Prostate gland (tissue), 2 donors: ENCODE measurements around the gene GOLIM4. TPM values are rescaled to one million over a fixed set of nuclear protein-coding genes. Genes with fewer than 3 reads are reported as not detected.
A peak's percentile ranks its signal among the peaks of the same experiment; 100 is the strongest.

Experiments used
- DNase-seq: peaks from one replicate; pipeline ENCODE4 v3.0.0-alpha.2; 2019; ENCODE audit warnings: low spot score
- H3K27ac ChIP-seq, 2 donors: fragments of 200-600 bp; sonication (generic); 2 replicates each; pipeline ENCODE4 v1.5.1; 2017 to 2019
- H3K27me3 ChIP-seq: fragments of 200-600 bp; sonication (generic); replicated peaks from 2 replicates; pipeline ENCODE4 v1.5.1; 2019; ENCODE audit not compliant: insufficient read depth
- H3K36me3 ChIP-seq, 2 donors: fragments of 200-600 bp; sonication (generic); 1 replicate in 1 of 2; 2 replicates in 1 of 2; pipeline versions ENCODE4 v1.5.1 to v1.8.1; 2017 to 2019
- H3K4me1 ChIP-seq: fragments of 200-600 bp; sonication (generic); replicated peaks from 2 replicates; pipeline ENCODE4 v1.5.1; 2019
- H3K4me3 ChIP-seq, 2 donors: fragments of 200-600 bp; sonication (generic); 2 replicates each; pipeline ENCODE4 v1.5.1; 2017 to 2019
- H3K9me3 ChIP-seq: fragments of 200-600 bp; sonication (generic); 2 replicates; pipeline ENCODE4 v1.5.1; 2017
- CTCF ChIP-seq, 4 experiments: fragments of 200-600 bp in 2 of 4; fragments of 450-650 bp in 2 of 4; sonication (generic) in 2 of 4; IDR thresholded peaks; 1 replicate in 3 of 4; 2 replicates in 1 of 4; pipeline ENCODE4 v1.5.1; 2016 to 2019; ENCODE audit warnings: antibody characterized with exemption in 4 of 4, mild to moderate bottlenecking in 2 of 4, moderate library complexity in 2 of 4
- POLR2A ChIP-seq: fragments of 450-650 bp; IDR thresholded peaks from one replicate; pipeline ENCODE4 v1.6.1; 2016; ENCODE audit warnings: antibody characterized with exemption, mild to moderate bottlenecking
- POLR2AphosphoS5 ChIP-seq: sonication (generic); formaldehyde crosslinking; IDR thresholded peaks from one replicate; pipeline ENCODE4 v1.6.1; 2017; ENCODE audit warnings: antibody characterized with exemption
- WGBS: methylation state at CpG from one replicate; pipeline ENCODE4 v1.1.5; 2018; 5-methylcytosine and 5-hydroxymethylcytosine counted together
- intact Hi-C: fragments of 100-400 bp; cut with DNase I; formaldehyde crosslinking; loops from one replicate; pipeline ENCODE4 v1.14.2; 2022
- total RNA-seq, 2 donors: library from RNA; depleted of rRNA; stranded (reverse); fragments of >200 nt; gene quantifications; one replicate each; pipeline ENCODE4 v1.1.0, GENCODE V29; 2016

Gene GOLIM4
- total RNA-seq, 2 donors from 2014 or later = 22.3 to 25.5 TPM

GRCh38 chr3:168127466-168127865 is 31.7 kb upstream of the GOLIM4 start:
- TF ChIP-seq POLR2AphosphoS5 (no peak), CTCF (IDR thresholded peaks at IDR 0.05) (no peak), POLR2A (no peak)
- H3K9me3 ChIP-seq = no peaks in the 10 kb centered on the region
- DNase-seq = no peak
- no peaks in the 10 kb centered on the region for H3K36me3 ChIP-seq
- 87% methylated on average over 1 of the region's 1 CpG for WGBS
- no peaks in the 10 kb centered on the region for H3K4me1 ChIP-seq
- intact Hi-C loops = no loop called here
- H3K27me3 ChIP-seq = no peaks in the 10 kb centered on the region
- no peak overlapping the region for H3K4me3 ChIP-seq
- no peak overlapping the region for H3K27ac ChIP-seq

GRCh38 chr3:168124791-168125190 is 29.1 kb upstream of the GOLIM4 start:
- no peak for DNase-seq
- H3K4me1 ChIP-seq = no peaks in the 10 kb centered on the region
- no peak for TF ChIP-seq POLR2A
- TF ChIP-seq CTCF (IDR thresholded peaks at IDR 0.05) = no peak
- TF ChIP-seq POLR2AphosphoS5 = no peak
- H3K4me3 ChIP-seq = no peak overlapping the region
- WGBS = over 99% methylated on average over 7 of the region's 7 CpGs
- H3K9me3 ChIP-seq = no peaks in the 10 kb centered on the region
- no peaks in the 10 kb centered on the region for H3K36me3 ChIP-seq
- intact Hi-C loops = no loop called here
- H3K27me3 ChIP-seq = no peaks in the 10 kb centered on the region
- no peak overlapping the region for H3K27ac ChIP-seq

- intact Hi-C loops = no loop called here
- no peaks in the 10 kb centered on the region for H3K27me3 ChIP-seq
- H3K36me3 ChIP-seq = no peaks in the 10 kb centered on the region
- TF ChIP-seq POLR2AphosphoS5 = no peak
- no peak for TF ChIP-seq CTCF (IDR thresholded peaks at IDR 0.05)
- no peak for TF ChIP-seq POLR2A
- no peak overlapping the region for H3K27ac ChIP-seq
- H3K4me3 ChIP-seq = no peak overlapping the region
- no peak for DNase-seq
- no peaks in the 10 kb centered on the region for H3K4me1 ChIP-seq
- H3K9me3 ChIP-seq = no peaks in the 10 kb centered on the region
Measured at GRCh38 chr3:168124291-168124690, 28.6 kb upstream of the GOLIM4 start.

GRCh38 chr3:168123201-168124176 is 27.8 kb upstream of the GOLIM4 start:
- H3K27ac ChIP-seq = no peak overlapping the region
- 27% methylated on average over 6 of the region's 6 CpGs for WGBS

More at GRCh38 chr3:168123201-168124176, 27.8 kb upstream of the GOLIM4 start:
- H3K27me3 ChIP-seq = no peaks in the 10 kb centered on the region
- H3K4me3 ChIP-seq = no peak overlapping the region
- TF ChIP-seq POLR2AphosphoS5 (peak; percentile 29), CTCF (IDR thresholded peaks at IDR 0.05) (no peak), POLR2A (no peak)
- peak; percentile 33 for DNase-seq
- H3K36me3 ChIP-seq = no peaks in the 10 kb centered on the region
- no peaks in the 10 kb centered on the region for H3K9me3 ChIP-seq
- intact Hi-C loops = no loop called here
- no peaks in the 10 kb centered on the region for H3K4me1 ChIP-seq
